Ishikawa (cell line): ENCODE data around the gene VEPH1.

ENCODE experiments used
- CEBPB ChIP-seq: IDR thresholded peaks from 2 replicates; pipeline ENCODE4 v1.6.1; 2012
- CREB1 ChIP-seq: IDR thresholded peaks from 2 replicates; pipeline ENCODE4 v1.6.1; 2012; ENCODE audit warnings: low read depth
- EGR1 ChIP-seq: IDR thresholded peaks from 2 replicates; pipeline ENCODE4 v1.6.1; 2012
- EP300 ChIP-seq: IDR thresholded peaks from 2 replicates; pipeline ENCODE4 v1.6.1; 2012; ENCODE audit warnings: borderline replicate concordance
- FOXM1 ChIP-seq: IDR thresholded peaks from 2 replicates; pipeline ENCODE4 v1.6.1; 2012; ENCODE audit warnings: low read depth, borderline replicate concordance
- MAX ChIP-seq: IDR thresholded peaks from 2 replicates; pipeline ENCODE4 v1.6.1; 2012
- NFIC ChIP-seq: IDR thresholded peaks from 2 replicates; pipeline ENCODE4 v1.6.1; 2012
- RAD21 ChIP-seq: IDR thresholded peaks from 2 replicates; pipeline ENCODE4 v1.6.1; 2012; ENCODE audit warnings: low read depth
- REST ChIP-seq: IDR thresholded peaks from 2 replicates; pipeline ENCODE4 v1.6.1; 2012; ENCODE audit warnings: low read depth, mild to moderate bottlenecking
- TAF1 ChIP-seq: IDR thresholded peaks from 2 replicates; pipeline ENCODE4 v1.6.1; 2012; ENCODE audit warnings: low read depth, mild to moderate bottlenecking
- TCF12 ChIP-seq: IDR thresholded peaks from 2 replicates; pipeline ENCODE4 v1.6.1; 2012; ENCODE audit warnings: low read depth
- TEAD4 ChIP-seq: IDR thresholded peaks from 2 replicates; pipeline ENCODE4 v1.6.1; 2012
- USF1 ChIP-seq: IDR thresholded peaks from 2 replicates; pipeline ENCODE4 v1.6.1; 2012
- YY1 ChIP-seq: IDR thresholded peaks from 2 replicates; pipeline ENCODE4 v1.6.1; 2012; ENCODE audit warnings: low read depth
- ZBTB7A ChIP-seq: IDR thresholded peaks from 2 replicates; pipeline ENCODE4 v1.6.1; 2012; ENCODE audit warnings: low read depth

The VEPH1 gene

GRCh38 chr3:157336252-157337009 is 166.8 kb downstream of the VEPH1 start:
- no peak for TF ChIP-seq YY1
- no peak for TF ChIP-seq EP300
- no peak for TF ChIP-seq ZBTB7A
- TF ChIP-seq MAX = no peak
- no peak for TF ChIP-seq USF1
- TF ChIP-seq TEAD4 = no peak
- TF ChIP-seq TAF1 = no peak
- TF ChIP-seq NFIC = no peak
- TF ChIP-seq EGR1 = no peak
- no peak for TF ChIP-seq RAD21
- TF ChIP-seq CREB1 = no peak
- TF ChIP-seq CEBPB = no peak
- TF ChIP-seq FOXM1 = no peak
- TF ChIP-seq TCF12 = no peak
- no peak for TF ChIP-seq REST

- TF ChIP-seq REST (no peak), USF1 (no peak), TAF1 (no peak), MAX (no peak), EP300 (no peak), TCF12 (no peak), NFIC (no peak), FOXM1 (no peak), CREB1 (no peak), RAD21 (no peak), YY1 (no peak)
Observed at GRCh38 chr3:157335233-157336076, 167.8 kb downstream of the VEPH1 start.

DNA sequence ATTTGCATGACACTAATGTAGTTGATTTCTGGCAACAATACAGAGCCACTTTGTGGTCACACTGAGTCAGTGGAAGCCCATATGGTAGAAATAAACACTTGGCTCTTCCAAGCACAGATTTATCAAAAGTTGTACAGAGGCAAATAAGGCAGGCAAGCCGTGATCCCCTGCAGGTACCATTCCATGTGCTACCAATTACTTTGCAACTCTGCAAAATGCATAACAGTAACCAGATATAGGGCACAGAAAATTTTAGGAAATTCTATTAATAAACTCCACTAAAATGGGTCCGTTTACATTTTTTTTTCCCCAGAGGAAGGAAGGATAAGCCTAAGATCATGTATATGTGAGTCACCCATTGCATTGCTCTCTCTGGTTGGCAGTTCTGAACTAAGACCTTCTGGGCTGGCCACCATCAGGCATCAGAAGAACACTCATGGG is 169.6 kb downstream of the VEPH1 start:
- TF ChIP-seq CREB1 (no peak), REST (no peak), MAX (no peak), YY1 (no peak), TCF12 (no peak), EP300 (no peak), CEBPB (no peak), RAD21 (no peak), NFIC (no peak), EGR1 (no peak), TEAD4 (no peak), USF1 (no peak), ZBTB7A (no peak), FOXM1 (no peak), TAF1 (no peak)
